ENCODE measurements around the gene XYLT1. TPM values are rescaled to one million over a fixed set of nuclear protein-coding genes. Genes with fewer than 3 reads are reported as not detected.
"Not testable (repeated sequence)": the region's sequence is repeated elsewhere in the genome, so short reads cannot be mapped to it uniquely, and the experiment has no call there.

The XYLT1 gene
- total RNA-seq, 2 donors from 2014 or later, result 15.0 to 18.3 TPM

DNA sequence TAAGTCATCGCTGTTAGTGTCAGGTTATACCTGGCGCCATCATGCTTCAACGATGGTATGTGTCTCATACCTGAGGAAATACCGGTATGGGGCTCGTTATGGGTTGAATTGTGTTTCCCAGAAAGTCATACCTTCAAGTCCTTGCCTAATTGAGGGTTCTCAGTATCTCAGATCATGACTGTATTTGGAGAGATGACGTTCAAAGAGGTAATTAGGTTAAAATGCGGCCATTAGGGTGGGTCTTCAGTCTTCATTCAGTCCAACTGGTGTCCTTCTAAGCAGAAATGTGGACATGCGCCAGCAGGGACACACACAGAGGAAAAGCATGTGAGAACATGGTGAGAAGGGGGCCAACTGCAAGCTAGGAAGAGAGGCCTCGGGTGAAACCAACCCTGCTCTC lies 37.5 kb upstream of the XYLT1 start:
- Histone ChIP-seq H3K9ac (ENCODE audit: low read depth in 2 of 2, low read length in 2 of 2) (no peak overlapping the region), H3K4me3 (no peak overlapping the region), H3K27me3 (no peaks in the 10 kb centered on the region), H3K9me3 (no peaks in the 10 kb centered on the region), H3K36me3 (no peaks in the 10 kb centered on the region), H3K4me1 (no peaks in the 10 kb centered on the region), H3K27ac (no peak overlapping the region)
- TF ChIP-seq, protein P1, sequence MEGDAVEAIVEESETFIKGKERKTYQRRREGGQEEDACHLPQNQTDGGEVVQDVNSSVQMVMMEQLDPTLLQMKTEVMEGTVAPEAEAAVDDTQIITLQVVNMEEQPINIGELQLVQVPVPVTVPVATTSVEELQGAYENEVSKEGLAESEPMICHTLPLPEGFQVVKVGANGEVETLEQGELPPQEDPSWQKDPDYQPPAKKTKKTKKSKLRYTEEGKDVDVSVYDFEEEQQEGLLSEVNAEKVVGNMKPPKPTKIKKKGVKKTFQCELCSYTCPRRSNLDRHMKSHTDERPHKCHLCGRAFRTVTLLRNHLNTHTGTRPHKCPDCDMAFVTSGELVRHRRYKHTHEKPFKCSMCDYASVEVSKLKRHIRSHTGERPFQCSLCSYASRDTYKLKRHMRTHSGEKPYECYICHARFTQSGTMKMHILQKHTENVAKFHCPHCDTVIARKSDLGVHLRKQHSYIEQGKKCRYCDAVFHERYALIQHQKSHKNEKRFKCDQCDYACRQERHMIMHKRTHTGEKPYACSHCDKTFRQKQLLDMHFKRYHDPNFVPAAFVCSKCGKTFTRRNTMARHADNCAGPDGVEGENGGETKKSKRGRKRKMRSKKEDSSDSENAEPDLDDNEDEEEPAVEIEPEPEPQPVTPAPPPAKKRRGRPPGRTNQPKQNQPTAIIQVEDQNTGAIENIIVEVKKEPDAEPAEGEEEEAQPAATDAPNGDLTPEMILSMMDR (IDR thresholded peaks at IDR 0.05), result no peak
- intact Hi-C loops (cut with DNase I), result no loop called here
- DNase-seq, result no peak

DNA sequence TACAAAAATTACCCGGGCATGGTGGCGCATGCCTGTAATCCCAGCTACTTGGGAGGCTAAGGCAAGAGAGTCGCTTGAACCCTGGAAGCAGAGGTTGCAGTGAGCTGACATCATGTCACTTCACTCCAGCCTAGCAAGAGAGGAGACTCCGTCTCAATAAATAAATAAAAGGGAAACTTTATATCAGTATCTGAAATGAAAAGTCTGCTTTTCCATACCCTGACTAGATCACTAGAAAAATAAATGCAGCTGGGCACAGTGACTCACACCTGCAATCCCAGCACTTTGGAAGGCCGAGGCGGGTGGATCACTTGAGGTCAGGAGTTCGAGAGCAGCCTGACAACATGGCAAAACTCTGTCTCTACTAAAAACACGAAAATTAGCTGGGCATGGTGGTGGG lies 36.8 kb upstream of the XYLT1 start:
- intact Hi-C loops (cut with DNase I); H3K9me3 ChIP-seq: not testable (repeated sequence)

DNA sequence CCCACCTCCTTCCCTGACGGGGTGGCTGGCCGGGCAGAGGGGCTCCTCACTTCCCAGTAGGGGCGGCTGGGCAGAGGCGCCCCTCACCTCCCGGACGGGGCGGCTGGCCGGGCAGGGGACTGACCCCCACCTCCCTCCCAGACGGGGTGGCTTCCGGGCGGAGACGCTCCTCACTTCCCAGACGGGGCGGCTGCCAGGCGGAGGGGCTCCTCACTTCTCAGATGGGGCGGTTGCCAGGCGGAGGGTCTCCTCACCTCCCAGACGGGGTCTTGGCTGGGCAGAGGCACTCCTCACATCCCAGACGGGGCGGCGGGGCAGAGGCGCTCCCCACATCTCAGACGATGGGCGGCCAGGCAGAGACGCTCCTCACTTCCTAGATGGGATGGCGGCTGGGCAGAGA lies 35.1 kb upstream of the XYLT1 start:
- H3K9ac ChIP-seq (ENCODE audit: low read depth in 2 of 2, low read length in 2 of 2); H3K4me3 ChIP-seq; intact Hi-C loops (cut with DNase I); H3K9me3 ChIP-seq; H3K36me3 ChIP-seq; DNase-seq; H3K4me1 ChIP-seq; H3K27me3 ChIP-seq; H3K27ac ChIP-seq: not testable (repeated sequence)

More for the DNA sequence above, 36.8 kb upstream of the XYLT1 start:
- DNase-seq; H3K36me3 ChIP-seq; H3K9ac ChIP-seq (ENCODE audit: low read depth in 2 of 2, low read length in 2 of 2); H3K4me1 ChIP-seq; H3K27me3 ChIP-seq; H3K4me3 ChIP-seq; H3K27ac ChIP-seq: not testable (repeated sequence)

DNA sequence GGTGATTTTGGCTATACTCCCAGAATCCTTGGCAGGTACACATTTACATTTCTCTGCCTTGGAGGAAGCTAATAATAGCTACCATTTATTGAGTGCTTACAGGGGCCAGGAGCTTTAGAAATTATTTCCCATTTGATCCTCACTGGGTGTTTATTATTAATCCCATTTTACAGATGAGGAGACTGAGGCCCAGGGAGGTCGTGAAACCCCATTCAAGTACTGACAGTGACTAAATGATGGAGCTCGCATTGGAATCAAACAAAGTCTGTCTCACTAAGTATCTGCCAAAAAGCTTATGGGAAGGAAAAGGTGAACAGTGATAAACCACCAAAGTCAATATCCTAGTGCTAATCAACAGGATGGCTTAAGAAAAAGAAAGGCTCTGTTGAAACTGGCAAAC lies 33.3 kb upstream of the XYLT1 start:
- Histone ChIP-seq H3K4me3 (no peak overlapping the region), H3K27ac (no peak overlapping the region), H3K9ac (ENCODE audit: low read depth in 2 of 2, low read length in 2 of 2) (no peak overlapping the region), H3K4me1 (no peaks in the 10 kb centered on the region), H3K27me3 (no peaks in the 10 kb centered on the region), H3K9me3 (no peaks in the 10 kb centered on the region), H3K36me3 (no peaks in the 10 kb centered on the region)
- DNase-seq, result no peak
- intact Hi-C loops (cut with DNase I), result no loop called here
- TF ChIP-seq, protein P1 (IDR thresholded peaks at IDR 0.05), result no peak

DNA sequence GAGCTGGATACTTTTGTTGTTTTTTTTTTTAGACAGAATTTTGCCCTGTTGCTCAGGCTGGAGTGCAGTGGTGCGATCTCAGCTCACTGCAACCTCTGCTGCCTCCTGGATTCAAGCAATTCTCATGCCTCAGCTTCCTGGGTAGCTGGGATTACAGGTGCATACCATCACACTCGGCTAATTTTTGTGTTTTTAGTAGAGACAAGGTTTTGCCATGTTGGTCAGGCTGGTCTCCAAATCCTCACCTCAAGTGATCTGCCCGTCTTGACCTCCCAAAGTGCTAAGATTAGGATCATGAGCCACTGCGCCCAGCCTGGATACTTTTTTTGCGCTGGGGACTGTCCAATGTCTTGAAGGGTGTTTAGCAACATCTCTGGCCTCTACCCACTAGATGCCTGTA lies 32.6 kb upstream of the XYLT1 start:
- DNase-seq, result no peak
- no peak overlapping the region for H3K4me3 ChIP-seq

DNA sequence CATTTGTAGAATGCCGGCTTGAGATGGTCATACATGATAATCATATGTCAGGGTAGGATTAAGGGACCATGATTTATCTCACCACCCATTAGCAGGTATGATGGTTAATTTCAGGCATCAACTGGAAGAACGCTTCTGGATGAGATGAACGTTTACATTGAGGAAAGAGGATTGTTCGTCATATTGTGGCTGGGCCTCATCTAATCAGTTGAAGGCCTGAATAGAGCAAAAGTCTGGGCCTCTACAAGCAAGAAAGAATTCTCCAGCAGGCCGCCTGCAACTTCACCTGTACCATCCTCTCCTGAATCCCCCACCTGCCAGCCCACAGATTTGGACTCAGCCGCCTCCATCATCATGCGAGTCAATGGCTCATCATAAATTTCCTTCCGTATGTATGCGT lies 30.6 kb upstream of the XYLT1 start:
- H3K4me3 ChIP-seq, result no peak overlapping the region
- no peak for DNase-seq
- H3K9me3 ChIP-seq, result no peaks in the 10 kb centered on the region
- H3K4me1 ChIP-seq, result no peaks in the 10 kb centered on the region
- TF ChIP-seq, protein P1 (IDR thresholded peaks at IDR 0.05), result no peak
- intact Hi-C loops (cut with DNase I), result no loop called here
- H3K27me3 ChIP-seq, result no peaks in the 10 kb centered on the region
- no peak overlapping the region for H3K9ac ChIP-seq (ENCODE audit: low read depth in 2 of 2, low read length in 2 of 2)
- no peak overlapping the region for H3K27ac ChIP-seq
- no peaks in the 10 kb centered on the region for H3K36me3 ChIP-seq

More for the DNA sequence above, 32.6 kb upstream of the XYLT1 start:
- no peaks in the 10 kb centered on the region for H3K27me3 ChIP-seq
- H3K27ac ChIP-seq, result no peak overlapping the region
- no peaks in the 10 kb centered on the region for H3K4me1 ChIP-seq
- H3K9me3 ChIP-seq, result no peaks in the 10 kb centered on the region
- TF ChIP-seq, protein P1 (IDR thresholded peaks at IDR 0.05), result no peak
- intact Hi-C loops (cut with DNase I), result no loop called here
- H3K36me3 ChIP-seq, result no peaks in the 10 kb centered on the region
- H3K9ac ChIP-seq (ENCODE audit: low read depth in 2 of 2, low read length in 2 of 2), result no peak overlapping the region
